ENCODE results near the gene EMX2.

Gene EMX2

DNA sequence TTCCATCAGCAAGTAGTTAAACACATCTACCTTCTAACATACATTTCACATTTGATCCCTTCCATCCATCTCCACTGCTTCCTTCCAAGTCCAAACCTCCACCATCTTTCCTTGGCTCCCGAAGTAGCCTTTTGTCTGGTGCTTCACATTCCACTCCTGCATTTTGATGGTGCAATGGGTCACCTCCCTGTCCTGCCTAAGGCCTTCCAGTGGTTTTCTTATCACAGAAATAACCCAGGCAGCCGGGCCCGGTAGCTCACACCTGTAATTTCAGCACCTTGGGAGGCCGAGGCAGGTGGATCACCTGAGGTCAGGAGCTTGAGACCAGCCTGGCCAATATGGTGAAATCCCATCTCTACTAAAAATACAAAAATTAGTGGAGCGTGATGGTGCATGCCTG, 44.5 kb downstream of the EMX2 start:
- no peaks in the 10 kb centered on the region for H3K27me3 ChIP-seq (ENCODE audit: insufficient read depth, low read length)
- no peak overlapping the region for H4K12ac ChIP-seq (ENCODE audit: low read depth, low read length)
- no peaks in the 10 kb centered on the region for H3K79me2 ChIP-seq (ENCODE audit: control insufficient read depth, insufficient read depth, low read length, poor library complexity)
- no peak overlapping the region for H3K4me2 ChIP-seq (ENCODE audit: low read length)
- DNase-seq, result peak; percentile 52 to 59
- no CpG with 5 or more reads among the region's 5 CpGs for WGBS (ENCODE audit: extremely low coverage, insufficient coverage, insufficient read length)
- no peak overlapping the region for H3K4ac ChIP-seq (ENCODE audit: low read depth, low read length)
- no peak overlapping the region for H3K27ac ChIP-seq (ENCODE audit: low read depth, low read length)
- H3K9ac ChIP-seq (ENCODE audit: low read length), result no peak overlapping the region
- H2BK120ac ChIP-seq (ENCODE audit: insufficient read depth, low read length, poor library complexity), result no peak overlapping the region
- H4K8ac ChIP-seq (ENCODE audit: low read depth, low read length), result no peak overlapping the region
- no peak overlapping the region for H3K18ac ChIP-seq (ENCODE audit: low read length)
- no peak overlapping the region for H3K4me3 ChIP-seq (ENCODE audit: low read depth, low read length)
- no peak overlapping the region for H3K23ac ChIP-seq (ENCODE audit: low read length)
- H3K4me1 ChIP-seq (ENCODE audit: control insufficient read depth in 1 of 2, insufficient read depth in 2 of 2, low read length in 2 of 2), result no peaks in the 10 kb centered on the region
- H4K91ac ChIP-seq (ENCODE audit: low read depth, low read length), result no peak overlapping the region
- H2BK12ac ChIP-seq (ENCODE audit: low read length), result no peak overlapping the region
- H3K79me1 ChIP-seq (ENCODE audit: low read length), result no peaks in the 10 kb centered on the region
- H3K14ac ChIP-seq (ENCODE audit: low read length), result no peak overlapping the region
- no peak overlapping the region for H2AK5ac ChIP-seq (ENCODE audit: low read length)
- H3K36me3 ChIP-seq (ENCODE audit: control insufficient read depth in 1 of 2, insufficient read depth in 2 of 2, low read length in 2 of 2), result no peaks in the 10 kb centered on the region
- no peaks in the 10 kb centered on the region for H3K9me3 ChIP-seq (ENCODE audit: insufficient read depth, low read depth, low read length)
- H2BK5ac ChIP-seq (ENCODE audit: low read depth, low read length, poor library complexity), result no peak overlapping the region
- no peak overlapping the region for H2AFZ ChIP-seq (ENCODE audit: insufficient read depth, low read length, poor library complexity)

GRCh38 chr10:117590101-117590875, 47.7 kb downstream of the EMX2 start:
- Histone ChIP-seq H3K4me2 (ENCODE audit: low read length) (no peak overlapping the region), H2BK120ac (ENCODE audit: insufficient read depth, low read length, poor library complexity) (no peak overlapping the region), H3K23ac (ENCODE audit: low read length) (no peak overlapping the region), H3K18ac (ENCODE audit: low read length) (no peak overlapping the region), H3K14ac (ENCODE audit: low read length) (no peak overlapping the region), H3K36me3 (ENCODE audit: control insufficient read depth in 1 of 2, insufficient read depth in 2 of 2, low read length in 2 of 2) (no peaks in the 10 kb centered on the region), H3K27me3 (ENCODE audit: insufficient read depth, low read length) (no peaks in the 10 kb centered on the region), H2BK5ac (ENCODE audit: low read depth, low read length, poor library complexity) (no peak overlapping the region), H3K79me2 (ENCODE audit: control insufficient read depth, insufficient read depth, low read length, poor library complexity) (no peaks in the 10 kb centered on the region), H3K27ac (ENCODE audit: low read depth, low read length) (no peak overlapping the region), H4K12ac (ENCODE audit: low read depth, low read length) (no peak overlapping the region), H3K79me1 (ENCODE audit: low read length) (no peaks in the 10 kb centered on the region), H4K8ac (ENCODE audit: low read depth, low read length) (no peak overlapping the region), H3K4me3 (ENCODE audit: low read depth, low read length) (no peak overlapping the region), H3K4me1 (ENCODE audit: control insufficient read depth in 1 of 2, insufficient read depth in 2 of 2, low read length in 2 of 2) (no peaks in the 10 kb centered on the region), H4K91ac (ENCODE audit: low read depth, low read length) (no peak overlapping the region), H2BK12ac (ENCODE audit: low read length) (no peak overlapping the region), H3K9me3 (ENCODE audit: insufficient read depth, low read depth, low read length) (no peaks in the 10 kb centered on the region), H2AK5ac (ENCODE audit: low read length) (no peak overlapping the region), H3K9ac (ENCODE audit: low read length) (no peak overlapping the region), H3K4ac (ENCODE audit: low read depth, low read length) (no peak overlapping the region), H2AFZ (ENCODE audit: insufficient read depth, low read length, poor library complexity) (no peak overlapping the region)
- DNase-seq, result no peak
- no CpG with 5 or more reads among the region's 8 CpGs for WGBS (ENCODE audit: extremely low coverage, insufficient coverage, insufficient read length)

- no peak overlapping the region for H2BK12ac ChIP-seq (ENCODE audit: low read length)
- H3K79me1 ChIP-seq (ENCODE audit: low read length), result no peaks in the 10 kb centered on the region
- H3K4ac ChIP-seq (ENCODE audit: low read depth, low read length), result no peak overlapping the region
- no peak overlapping the region for H4K91ac ChIP-seq (ENCODE audit: low read depth, low read length)
- no peak overlapping the region for H2BK5ac ChIP-seq (ENCODE audit: low read depth, low read length, poor library complexity)
- no CpG with 5 or more reads among the region's 4 CpGs for WGBS (ENCODE audit: extremely low coverage, insufficient coverage, insufficient read length)
- H4K12ac ChIP-seq (ENCODE audit: low read depth, low read length), result no peak overlapping the region
- H3K9me3 ChIP-seq (ENCODE audit: insufficient read depth, low read depth, low read length), result no peaks in the 10 kb centered on the region
- no peaks in the 10 kb centered on the region for H3K27me3 ChIP-seq (ENCODE audit: insufficient read depth, low read length)
- H3K4me3 ChIP-seq (ENCODE audit: low read depth, low read length), result no peak overlapping the region
- no peak overlapping the region for H2BK120ac ChIP-seq (ENCODE audit: insufficient read depth, low read length, poor library complexity)
- no peak overlapping the region for H3K23ac ChIP-seq (ENCODE audit: low read length)
- H3K14ac ChIP-seq (ENCODE audit: low read length), result no peak overlapping the region
- no peaks in the 10 kb centered on the region for H3K4me1 ChIP-seq (ENCODE audit: control insufficient read depth in 1 of 2, insufficient read depth in 2 of 2, low read length in 2 of 2)
- H3K36me3 ChIP-seq (ENCODE audit: control insufficient read depth in 1 of 2, insufficient read depth in 2 of 2, low read length in 2 of 2), result no peaks in the 10 kb centered on the region
- no peak overlapping the region for H2AFZ ChIP-seq (ENCODE audit: insufficient read depth, low read length, poor library complexity)
- DNase-seq, result no peak
- no peak overlapping the region for H3K27ac ChIP-seq (ENCODE audit: low read depth, low read length)
- no peak overlapping the region for H3K18ac ChIP-seq (ENCODE audit: low read length)
- H2AK5ac ChIP-seq (ENCODE audit: low read length), result no peak overlapping the region
- no peak overlapping the region for H3K9ac ChIP-seq (ENCODE audit: low read length)
- no peak overlapping the region for H3K4me2 ChIP-seq (ENCODE audit: low read length)
- H3K79me2 ChIP-seq (ENCODE audit: control insufficient read depth, insufficient read depth, low read length, poor library complexity), result no peaks in the 10 kb centered on the region
- no peak overlapping the region for H4K8ac ChIP-seq (ENCODE audit: low read depth, low read length)
These were observed 48.5 kb downstream of the EMX2 start for GRCh38 chr10:117591043-117591442.

DNA sequence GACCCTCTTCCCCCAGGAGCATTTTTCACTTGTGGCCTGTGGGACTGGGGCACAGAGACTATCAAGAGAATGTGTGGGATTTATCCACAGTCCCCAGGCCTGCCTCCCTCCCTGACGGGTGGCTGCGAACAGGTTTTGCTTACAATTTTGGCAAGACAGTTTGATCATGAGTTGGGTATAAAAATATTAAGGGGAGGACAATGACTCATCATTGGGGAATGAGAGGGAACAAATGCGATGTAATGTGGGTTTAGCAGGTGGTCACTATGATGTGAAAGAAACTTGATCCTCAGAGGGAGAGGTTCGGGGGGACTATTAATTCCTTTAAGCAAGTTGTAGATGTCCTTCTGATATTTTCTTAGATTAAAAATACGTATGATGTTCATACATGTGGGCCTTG, 52.2 kb downstream of the EMX2 start:
- Histone ChIP-seq H2AFZ (ENCODE audit: insufficient read depth, low read length, poor library complexity) (no peak overlapping the region), H3K18ac (ENCODE audit: low read length) (no peak overlapping the region), H3K27me3 (ENCODE audit: insufficient read depth, low read length) (no peaks in the 10 kb centered on the region), H3K36me3 (ENCODE audit: control insufficient read depth in 1 of 2, insufficient read depth in 2 of 2, low read length in 2 of 2) (no peaks in the 10 kb centered on the region), H3K4me3 (ENCODE audit: low read depth, low read length) (no peak overlapping the region), H2AK5ac (ENCODE audit: low read length) (no peak overlapping the region), H3K79me2 (ENCODE audit: control insufficient read depth, insufficient read depth, low read length, poor library complexity) (no peaks in the 10 kb centered on the region), H3K9ac (ENCODE audit: low read length) (no peak overlapping the region), H2BK5ac (ENCODE audit: low read depth, low read length, poor library complexity) (no peak overlapping the region), H3K23ac (ENCODE audit: low read length) (no peak overlapping the region), H3K9me3 (ENCODE audit: insufficient read depth, low read depth, low read length) (no peaks in the 10 kb centered on the region), H2BK12ac (ENCODE audit: low read length) (no peak overlapping the region), H3K4me2 (ENCODE audit: low read length) (no peak overlapping the region), H3K4me1 (ENCODE audit: control insufficient read depth in 1 of 2, insufficient read depth in 2 of 2, low read length in 2 of 2) (peaks cover 3 to 10% of the 10 kb centered on the region in 2 experiments), H3K14ac (ENCODE audit: low read length) (no peak overlapping the region), H4K8ac (ENCODE audit: low read depth, low read length) (no peak overlapping the region), H3K79me1 (ENCODE audit: low read length) (no peaks in the 10 kb centered on the region), H3K4ac (ENCODE audit: low read depth, low read length) (no peak overlapping the region), H4K12ac (ENCODE audit: low read depth, low read length) (no peak overlapping the region), H3K27ac (ENCODE audit: low read depth, low read length) (no peak overlapping the region), H2BK120ac (ENCODE audit: insufficient read depth, low read length, poor library complexity) (no peak overlapping the region), H4K91ac (ENCODE audit: low read depth, low read length) (no peak overlapping the region)
- no CpG with 5 or more reads among the region's 5 CpGs for WGBS (ENCODE audit: extremely low coverage, insufficient coverage, insufficient read length)
- DNase-seq, result no peak
